ENCODE results near the gene INSYN2B.
"Not testable (repeated sequence)": the region's sequence is repeated elsewhere in the genome, so short reads cannot be mapped to it uniquely, and the experiment has no call there.

Gene INSYN2B

DNA sequence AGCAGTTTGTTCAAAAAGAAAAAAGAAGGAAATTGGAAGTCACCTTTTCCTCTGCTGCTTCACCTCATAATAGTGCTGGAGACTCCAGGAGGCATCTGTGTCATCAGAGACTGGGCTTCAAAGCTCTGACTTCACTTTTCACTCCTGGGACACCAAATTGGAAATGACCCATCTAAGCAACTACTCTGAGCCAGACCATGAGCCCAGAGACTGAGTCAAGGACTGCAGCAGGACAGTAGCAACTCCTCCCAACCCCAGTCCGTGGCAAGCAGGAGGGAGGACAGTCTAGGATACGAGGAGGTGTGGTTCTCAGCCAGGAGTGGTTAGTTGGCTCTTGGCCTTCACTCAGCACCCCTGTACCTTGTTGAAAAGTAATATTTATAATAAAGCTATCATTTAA, 131.5 kb downstream of the INSYN2B start:
- no peak for DNase-seq (ENCODE audit: low spot score)

GRCh38 chr5:169848271-169848670, 132.0 kb downstream of the INSYN2B start:
- DNase-seq (ENCODE audit: low spot score) = no peak

DNA sequence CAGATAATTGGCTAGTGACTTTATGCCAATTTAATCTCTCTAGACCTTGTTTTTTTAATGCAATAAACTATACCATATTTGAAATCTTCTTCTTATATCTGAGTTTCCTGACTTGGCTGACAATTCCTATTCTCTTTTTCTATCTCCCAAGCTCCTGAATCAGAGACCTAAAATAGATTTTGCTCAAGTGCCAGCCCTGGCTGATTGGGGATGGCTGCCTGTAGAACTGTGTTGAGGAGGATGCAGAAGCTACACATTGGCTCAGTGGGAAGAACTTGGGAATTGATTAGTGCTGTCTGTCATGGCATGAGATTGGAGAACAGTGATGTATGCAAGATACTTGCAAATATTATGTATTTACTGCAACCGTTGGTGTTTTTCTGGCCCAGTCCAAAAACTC, 132.8 kb downstream of the INSYN2B start:
- no peak for DNase-seq (ENCODE audit: low spot score)

- no peak for DNase-seq (ENCODE audit: low spot score)
These were observed 137.6 kb downstream of the INSYN2B start for GRCh38 chr5:169842699-169843098.

DNA sequence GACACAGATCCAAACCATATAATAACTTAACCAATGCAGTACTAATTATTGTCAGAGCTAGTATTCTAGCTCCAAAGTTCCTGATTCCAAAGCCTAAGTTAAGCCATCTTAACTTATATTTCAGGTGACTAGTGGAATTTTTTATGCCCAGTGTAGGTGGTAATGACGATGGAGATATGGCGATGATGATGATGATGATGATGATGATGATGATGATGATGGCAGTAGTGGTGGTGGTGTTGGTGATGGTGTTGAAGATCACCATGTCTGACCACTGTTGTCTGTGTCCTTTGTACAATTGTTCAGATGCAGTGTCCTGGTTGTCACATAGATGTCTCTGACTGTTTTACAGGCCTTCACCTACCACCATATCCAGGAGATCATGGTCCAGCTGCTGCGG, 139.9 kb downstream of the INSYN2B start:
- DNase-seq (ENCODE audit: low spot score) = no peak

GRCh38 chr5:169838688-169839087, 141.6 kb downstream of the INSYN2B start:
- no peak for DNase-seq (ENCODE audit: low spot score)

DNA sequence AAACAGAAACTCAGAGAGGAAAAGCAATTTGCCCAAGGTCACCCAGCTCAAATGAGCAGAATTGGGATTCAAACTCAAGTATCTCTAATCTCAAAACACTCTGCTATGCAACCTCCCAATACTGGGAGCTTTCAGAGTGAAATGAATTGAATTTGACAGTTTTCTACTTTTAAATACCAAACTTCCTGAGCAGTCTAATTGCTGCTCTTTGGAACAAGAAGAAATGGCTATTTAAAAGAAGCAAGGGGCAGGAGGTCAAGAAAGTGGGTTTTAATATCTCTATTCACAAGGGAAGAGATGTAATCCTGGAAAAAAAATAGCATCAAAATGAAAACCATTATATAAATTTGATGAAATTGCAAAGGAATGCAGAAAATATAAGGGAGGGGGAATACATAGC, 142.6 kb downstream of the INSYN2B start:
- DNase-seq (ENCODE audit: low spot score) = no peak

- no peak for DNase-seq (ENCODE audit: low spot score)
These were observed 143.3 kb downstream of the INSYN2B start for GRCh38 chr5:169836835-169837536.

DNA sequence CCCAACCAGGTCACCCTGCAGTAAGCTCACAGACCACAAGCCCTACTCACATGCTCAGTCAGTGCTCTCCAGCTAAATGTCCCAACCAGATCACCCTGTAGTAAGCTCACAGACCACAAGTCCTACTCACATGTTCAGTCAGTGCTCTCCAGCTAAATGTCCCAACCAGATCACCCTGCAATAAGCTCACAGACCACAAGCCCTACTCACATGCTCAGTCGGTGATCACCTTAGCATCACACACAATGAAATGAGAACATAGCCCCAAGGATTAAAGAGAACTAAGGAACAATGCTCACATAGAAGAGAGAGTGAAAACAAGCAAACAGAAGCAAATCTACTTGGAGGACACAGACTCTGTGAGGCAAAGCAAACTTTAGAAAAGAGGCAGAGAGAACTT, 145.8 kb downstream of the INSYN2B start:
- not testable (repeated sequence) for DNase-seq (ENCODE audit: low spot score)

DNA sequence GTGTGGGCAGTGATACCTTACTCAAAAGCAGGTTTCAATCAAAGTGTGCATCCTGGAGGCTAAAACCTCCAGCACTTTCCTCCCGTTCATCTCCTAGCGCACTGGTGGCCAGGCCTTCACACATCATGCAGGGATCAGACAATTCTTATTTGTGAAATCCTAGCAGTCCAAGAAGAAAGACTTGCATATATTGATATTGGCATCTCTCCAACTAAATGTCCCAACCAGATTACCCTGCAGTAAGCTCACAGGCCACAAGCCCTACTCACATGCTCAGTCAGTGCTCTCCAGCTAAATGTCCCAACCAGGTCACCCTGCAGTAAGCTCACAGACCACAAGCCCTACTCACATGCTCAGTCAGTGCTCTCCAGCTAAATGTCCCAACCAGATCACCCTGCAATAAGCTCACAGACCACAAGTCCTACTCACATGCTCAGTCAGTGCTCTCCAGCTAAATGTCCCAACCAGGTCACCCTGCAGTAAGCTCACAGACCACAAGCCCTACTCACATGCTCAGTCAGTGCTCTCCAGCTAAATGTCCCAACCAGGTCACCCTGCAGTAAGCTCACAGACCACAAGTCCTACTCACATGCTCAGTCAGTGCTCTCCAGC, 146.5 kb downstream of the INSYN2B start:
- not testable (repeated sequence) for DNase-seq (ENCODE audit: low spot score)

DNA sequence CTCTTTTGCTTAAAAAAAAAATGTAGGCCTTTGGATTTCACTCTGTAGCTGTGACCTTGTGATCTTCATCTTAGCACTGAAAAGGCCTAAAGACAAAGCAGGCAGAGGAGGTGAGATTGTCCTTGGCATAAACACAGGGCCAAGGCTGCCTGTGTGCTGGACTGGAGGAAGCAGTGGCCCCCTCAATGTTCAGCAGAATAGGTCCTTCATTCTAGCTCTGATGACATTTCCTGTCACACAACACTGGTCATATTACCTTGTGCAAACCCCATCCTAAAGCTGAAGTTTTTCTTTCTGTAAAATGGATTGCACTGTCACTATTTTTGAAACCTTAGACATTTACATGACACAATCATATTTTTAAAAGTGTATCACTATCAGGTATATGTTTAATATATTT, 147.4 kb downstream of the INSYN2B start:
- DNase-seq (ENCODE audit: low spot score) = no peak

DNA sequence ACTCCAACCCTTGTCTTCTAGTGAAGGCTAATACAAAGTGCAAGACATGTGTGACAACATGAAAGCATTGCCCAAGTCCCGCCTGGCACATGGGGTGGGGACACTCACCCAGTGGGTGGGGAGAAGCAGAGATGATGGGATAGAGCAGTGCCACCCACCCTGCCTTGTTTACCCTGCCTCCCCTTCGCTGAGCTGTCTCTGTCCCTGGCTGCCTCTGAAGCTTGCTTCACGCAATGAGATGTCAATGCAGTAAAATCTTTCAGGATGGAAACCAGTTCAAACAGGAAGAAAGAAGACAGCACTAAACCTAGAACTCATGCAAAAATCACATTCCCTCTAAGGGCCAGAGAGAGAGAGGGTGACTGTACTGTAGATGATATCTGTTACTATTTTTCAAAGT, 148.0 kb downstream of the INSYN2B start:
- DNase-seq (ENCODE audit: low spot score) = no peak

- no peak for DNase-seq (ENCODE audit: low spot score)
These were observed 149.0 kb downstream of the INSYN2B start for GRCh38 chr5:169831331-169831730.

GRCh38 chr5:169828385-169828784, 151.9 kb downstream of the INSYN2B start:
- no peak for DNase-seq (ENCODE audit: low spot score)

- DNase-seq (ENCODE audit: low spot score) = no peak
These were observed 152.5 kb downstream of the INSYN2B start for GRCh38 chr5:169827769-169828168.

GRCh38 chr5:169826618-169827017, 153.7 kb downstream of the INSYN2B start:
- no peak for DNase-seq (ENCODE audit: low spot score)

DNA sequence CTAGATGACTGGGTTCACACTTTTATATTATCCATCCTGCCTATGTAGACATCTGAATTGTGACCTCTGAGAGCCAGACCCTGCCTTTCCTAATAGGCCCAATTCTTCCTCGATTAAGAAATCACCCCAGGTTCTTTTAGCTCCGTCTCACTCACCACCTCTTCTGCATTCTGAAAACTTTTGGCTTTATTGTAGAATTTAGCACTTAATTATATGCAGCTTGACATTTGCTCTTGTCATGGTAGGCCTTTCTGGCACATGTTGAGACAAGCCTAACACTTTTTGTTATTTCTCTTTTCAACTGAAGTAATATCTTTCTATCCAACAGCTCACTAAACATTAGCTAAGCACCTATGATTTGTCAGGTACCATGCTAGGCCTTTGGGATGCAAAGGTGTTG, 163.3 kb downstream of the INSYN2B start:
- DNase-seq (ENCODE audit: low spot score) = no peak

DNA sequence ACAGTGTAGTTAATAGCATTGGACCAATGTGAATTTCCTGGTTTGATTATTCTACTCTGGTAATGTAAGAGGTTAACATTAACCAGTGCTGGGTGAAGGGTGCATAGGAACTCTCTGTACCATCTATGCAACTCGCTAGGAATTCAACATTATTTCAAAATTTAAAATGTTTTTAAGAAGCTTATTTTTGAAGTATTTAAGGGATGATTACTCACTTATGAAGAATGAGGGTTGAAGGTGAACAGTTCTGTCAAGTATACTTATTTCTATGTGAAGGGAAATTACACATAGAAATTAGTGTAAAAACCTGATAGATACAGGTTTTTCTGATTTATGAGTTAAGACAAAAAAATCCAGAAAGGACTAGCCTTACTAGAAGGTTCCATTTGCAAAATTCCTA, 165.8 kb downstream of the INSYN2B start:
- no peak for DNase-seq (ENCODE audit: low spot score)

Measured in globus pallidus (tissue), 1 donor.